HG02610 (cell line): ENCODE results near the gene GLO1.

Source experiments
- ATAC-seq: cut with Tn5 transposase; IDR thresholded peaks from one replicate; pipeline ENCODE4 v1.9.1; 2021; ENCODE audit warnings: mild to moderate bottlenecking, moderate library complexity; ENCODE audit not compliant: unreplicated experiment

The GLO1 gene

DNA sequence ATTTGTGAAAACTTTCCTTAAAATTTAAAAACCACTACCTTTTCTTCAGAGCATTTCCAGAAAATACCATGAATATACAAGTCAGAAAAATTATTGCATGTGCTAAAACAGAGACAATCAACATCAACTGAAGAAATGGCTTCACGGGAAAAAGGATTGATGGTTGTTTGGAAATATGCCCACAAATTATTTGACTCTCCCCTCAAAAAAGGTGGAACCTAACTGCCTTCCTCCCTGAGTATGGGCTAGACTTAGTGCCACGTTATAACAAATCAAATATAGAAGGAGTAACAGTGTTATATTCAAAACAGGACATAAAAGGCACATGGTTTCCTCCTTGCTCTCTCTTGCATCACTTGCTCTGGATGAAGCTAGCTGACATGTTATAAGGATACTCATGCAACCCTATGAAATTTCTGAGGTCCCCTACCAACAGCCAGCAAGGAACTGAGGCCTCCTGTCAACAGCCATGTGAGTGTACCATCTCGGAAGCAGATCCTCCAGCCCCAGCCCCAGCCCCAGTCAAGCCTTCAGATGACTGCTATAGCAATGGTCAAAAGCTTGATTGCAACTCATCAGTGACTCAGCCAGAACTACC lies 71.7 kb downstream of the GLO1 start:
- no peak for ATAC-seq
